Stimulated activated CD4-positive, alpha-beta T cell treated with anti-CD3 and anti-CD28 coated beads, Interleukin-15, amount 100 ng/mL, for 1 hour (primary cell): ENCODE data around the gene PTPN22.

Source experiments
- DNase-seq, 2 donors: peaks; one replicate each; pipeline ENCODE4 v3.0.0-alpha.2; 2020; ENCODE audit warnings: low read depth in 1 of 2, low spot score in 1 of 2

PTPN22 gene

GRCh38 chr1:113802367-113803007 is 69.0 kb downstream of the PTPN22 start:
- DNase-seq, result no peak

- DNase-seq, result no peak
Measured at GRCh38 chr1:113800487-113800886, 71.0 kb downstream of the PTPN22 start.

- no peak for DNase-seq
Measured at GRCh38 chr1:113797472-113797871, 74.0 kb downstream of the PTPN22 start.

- DNase-seq, result no peak
Measured at GRCh38 chr1:113793878-113794834, 77.4 kb downstream of the PTPN22 start.

GRCh38 chr1:113792986-113793385 is 78.5 kb downstream of the PTPN22 start:
- no peak for DNase-seq

- no peak for DNase-seq
Measured at GRCh38 chr1:113792471-113792870, 79.0 kb downstream of the PTPN22 start.

GRCh38 chr1:113788802-113789201 is 82.7 kb downstream of the PTPN22 start:
- DNase-seq, result no peak

- no peak for DNase-seq
Measured at GRCh38 chr1:113787663-113788062, 83.8 kb downstream of the PTPN22 start.

- no peak for DNase-seq
Measured at GRCh38 chr1:113786069-113786468, 85.4 kb downstream of the PTPN22 start.

GRCh38 chr1:113784104-113784779 is 87.3 kb downstream of the PTPN22 start:
- DNase-seq, result no peak

- no peak for DNase-seq
Measured at GRCh38 chr1:113783254-113784103, 88.0 kb downstream of the PTPN22 start.

GRCh38 chr1:113782406-113782805 is 89.1 kb downstream of the PTPN22 start:
- no peak for DNase-seq

GRCh38 chr1:113780374-113781146 is 91.0 kb downstream of the PTPN22 start:
- no peak for DNase-seq

GRCh38 chr1:113779542-113779941 is 92.0 kb downstream of the PTPN22 start:
- DNase-seq, result no peak

- DNase-seq, result no peak
Measured at GRCh38 chr1:113777561-113777960, 94.0 kb downstream of the PTPN22 start.

- no peak for DNase-seq
Measured at GRCh38 chr1:113770031-113770430, 101.5 kb downstream of the PTPN22 start.

- DNase-seq, result no peak
Measured at GRCh38 chr1:113769601-113769970, 101.9 kb downstream of the PTPN22 start.

GRCh38 chr1:113768916-113769600 is 102.5 kb downstream of the PTPN22 start:
- no peak for DNase-seq
